ENCODE results near the gene ACCS.

The ACCS gene

GRCh38 chr11:44113572-44113971, 47.5 kb downstream of the ACCS start:
- ChIA-PET CTCF (interaction anchor here (2.6 to 6.9 kb wide), 2 partner anchors 9 to 19 kb away, joined by 9 to 48 read pairs; partner anchors contain the start of gene EXT2), POLR2A (no interaction called here)
- no peak for DNase-seq (ENCODE audit: extremely low spot score)
- TF ChIP-seq CTCF (IDR thresholded peaks at IDR 0.05; ENCODE audit: control extremely low read depth, extremely low read depth, low read depth, missing control alignments), result no peak

- TF ChIP-seq CTCF (IDR thresholded peaks at IDR 0.05; ENCODE audit: control extremely low read depth, extremely low read depth, low read depth, missing control alignments), result no peak
- POLR2A ChIA-PET, result no interaction called here
- CTCF ChIA-PET, result interaction anchor here (2.0 to 2.4 kb wide), 2 partner anchors 12 to 22 kb away, joined by 5 to 11 read pairs; partner anchors contain the start of gene EXT2
- DNase-seq (ENCODE audit: extremely low spot score), result no peak
Observed at GRCh38 chr11:44116234-44116830, 50.3 kb downstream of the ACCS start.

GRCh38 chr11:44120169-44120568, 54.1 kb downstream of the ACCS start:
- POLR2A ChIA-PET, result no interaction called here
- DNase-seq (ENCODE audit: extremely low spot score), result no peak
- CTCF ChIA-PET, result interaction anchor here (0.7 to 2.8 kb wide), 8 partner anchors 8 to 22 kb away, joined by 3 to 9 read pairs (median 3); no protein-coding TSS in a partner anchor
- TF ChIP-seq CTCF (IDR thresholded peaks at IDR 0.05; ENCODE audit: control extremely low read depth, extremely low read depth, low read depth, missing control alignments), result no peak

- CTCF ChIA-PET, result interaction anchor here (0.6 to 2.2 kb wide), 4 partner anchors 8 to 750 kb away, joined by 3 to 9 read pairs (median 5); no protein-coding TSS in a partner anchor
- POLR2A ChIA-PET, result no interaction called here
- no peak for DNase-seq (ENCODE audit: extremely low spot score)
- no peak for TF ChIP-seq CTCF (IDR thresholded peaks at IDR 0.05; ENCODE audit: control extremely low read depth, extremely low read depth, low read depth, missing control alignments)
Observed at GRCh38 chr11:44125598-44125997, 59.5 kb downstream of the ACCS start.

GRCh38 chr11:44126304-44126703, 60.2 kb downstream of the ACCS start:
- ChIA-PET CTCF (interaction anchor here (0.9 to 2.2 kb wide), 3 partner anchors 8 to 32 kb away, joined by 4 to 9 read pairs (median 6); no protein-coding TSS in a partner anchor), POLR2A (no interaction called here)
- no peak for DNase-seq (ENCODE audit: extremely low spot score)
- no peak for TF ChIP-seq CTCF (IDR thresholded peaks at IDR 0.05; ENCODE audit: control extremely low read depth, extremely low read depth, low read depth, missing control alignments)

GRCh38 chr11:44127130-44127529, 61.1 kb downstream of the ACCS start:
- no peak for TF ChIP-seq CTCF (IDR thresholded peaks at IDR 0.05; ENCODE audit: control extremely low read depth, extremely low read depth, low read depth, missing control alignments)
- no peak for DNase-seq (ENCODE audit: extremely low spot score)
- ChIA-PET POLR2A (no interaction called here), CTCF (interaction anchor here (2.2 kb wide), 1 partner anchor 17 kb away, joined by 9 read pairs; no protein-coding TSS in a partner anchor)

Data from GM10248 (cell line).